Activated CD4-positive, alpha-beta T cell treated with anti-CD3 and anti-CD28 coated beads, Interleukin-2, amount 50 U/mL, for 24 hours (primary cell): ENCODE data around the gene PIK3CG.
A peak's percentile ranks its signal among the peaks of the same experiment; 100 is the strongest.
"Not testable (repeated sequence)": the region's sequence is repeated elsewhere in the genome, so short reads cannot be mapped to it uniquely, and the experiment has no call there.

Source experiments
- DNase-seq, 2 donors: peaks; one replicate each; pipeline ENCODE4 v3.0.0-alpha.2; 2020; ENCODE audit warnings: low read depth in 1 of 2, low spot score in 1 of 2

PIK3CG gene

GRCh38 chr7:106865130-106866041 lies at the start of gene PIK3CG:
PIK3CG (plus strand) TSS chr7:106865282; CDS start chr7:106867562, 2,280 bp downstream.
- DNase-seq, result peak in 1 of 2 donors; percentile 15

GRCh38 chr7:106817098-106817497 lies 48.0 kb upstream of the PIK3CG start:
- DNase-seq, result no peak

- no peak for DNase-seq
Observed at GRCh38 chr7:106818736-106819135, 46.3 kb upstream of the PIK3CG start.

GRCh38 chr7:106819546-106819945 lies 45.5 kb upstream of the PIK3CG start:
- DNase-seq, result no peak

- no peak for DNase-seq
Observed at GRCh38 chr7:106820321-106821217, 44.5 kb upstream of the PIK3CG start.

- DNase-seq, result no peak
Observed at GRCh38 chr7:106823631-106824030, 41.5 kb upstream of the PIK3CG start.

GRCh38 chr7:106824458-106824857 lies 40.6 kb upstream of the PIK3CG start:
- no peak for DNase-seq

GRCh38 chr7:106827626-106828025 lies 37.5 kb upstream of the PIK3CG start:
- no peak for DNase-seq

- no peak for DNase-seq
Observed at GRCh38 chr7:106829496-106829895, 35.6 kb upstream of the PIK3CG start.

- DNase-seq, result not testable (repeated sequence)
Observed at GRCh38 chr7:106830896-106831295, 34.2 kb upstream of the PIK3CG start.

GRCh38 chr7:106836816-106837215 lies 28.3 kb upstream of the PIK3CG start:
- DNase-seq, result no peak

- DNase-seq, result no peak
Observed at GRCh38 chr7:106839511-106839910, 25.6 kb upstream of the PIK3CG start.

GRCh38 chr7:106840342-106840741 lies 24.7 kb upstream of the PIK3CG start:
- no peak for DNase-seq

- DNase-seq, result no peak
Observed at GRCh38 chr7:106841896-106842390, 23.1 kb upstream of the PIK3CG start.

GRCh38 chr7:106844279-106844997 lies 20.6 kb upstream of the PIK3CG start:
- DNase-seq, result no peak

GRCh38 chr7:106848049-106848448 lies 17.0 kb upstream of the PIK3CG start:
- no peak for DNase-seq

- DNase-seq, result no peak
Observed at GRCh38 chr7:106848851-106849442, 16.1 kb upstream of the PIK3CG start.

GRCh38 chr7:106851632-106852031 lies 13.4 kb upstream of the PIK3CG start:
- DNase-seq, result not testable (repeated sequence)

GRCh38 chr7:106853250-106853908 lies 11.7 kb upstream of the PIK3CG start:
- DNase-seq, result no peak

GRCh38 chr7:106855540-106856132 lies 9.4 kb upstream of the PIK3CG start:
- DNase-seq, result no peak
